Measurements from ENCODE around the gene RXRA. TPM values are rescaled to one million over a fixed set of nuclear protein-coding genes. Genes with fewer than 3 reads are reported as not detected.

The RXRA gene
- total and polyA plus RNA-seq, 2 of the 13 experiments (the other 11 are each of a cell fraction or from before 2014, with no cell fraction given): 18.9 to 29.2 TPM

DNA sequence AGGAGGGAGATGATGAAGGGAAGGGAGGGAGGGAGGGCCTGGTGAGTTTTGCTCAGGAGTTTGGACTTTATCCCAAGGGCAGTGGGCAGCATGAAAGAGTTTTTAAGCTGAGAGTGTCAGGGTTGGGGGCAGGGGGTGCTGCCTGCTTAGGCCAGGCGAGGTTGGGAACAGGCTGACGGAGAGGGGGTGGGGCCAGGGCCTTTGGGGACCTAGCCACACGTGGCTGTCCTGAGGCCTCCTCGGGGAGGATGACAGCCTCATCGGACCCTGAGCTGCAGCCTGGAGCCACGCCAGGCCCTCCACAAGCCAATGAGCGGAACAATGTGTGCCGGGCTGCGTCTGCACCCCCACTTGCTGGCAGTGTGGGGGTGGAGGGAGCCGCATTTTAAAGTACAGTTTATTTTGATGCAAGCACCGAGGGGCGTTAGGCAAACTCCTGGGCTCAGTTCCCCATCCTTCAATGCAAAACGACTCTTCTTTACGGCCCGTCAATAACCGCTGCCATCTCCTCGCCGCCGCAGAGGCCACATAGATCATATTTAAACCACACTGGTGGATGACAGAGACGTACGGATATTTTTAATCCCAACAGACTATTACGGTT is 5.3 kb upstream of the RXRA start (continued):
- no peak for TF ChIP-seq ZNF556 (CRISPR knock-in tag; IDR thresholded peaks at IDR 0.05; ENCODE audit: borderline replicate concordance)
- TF ChIP-seq, protein P1, sequence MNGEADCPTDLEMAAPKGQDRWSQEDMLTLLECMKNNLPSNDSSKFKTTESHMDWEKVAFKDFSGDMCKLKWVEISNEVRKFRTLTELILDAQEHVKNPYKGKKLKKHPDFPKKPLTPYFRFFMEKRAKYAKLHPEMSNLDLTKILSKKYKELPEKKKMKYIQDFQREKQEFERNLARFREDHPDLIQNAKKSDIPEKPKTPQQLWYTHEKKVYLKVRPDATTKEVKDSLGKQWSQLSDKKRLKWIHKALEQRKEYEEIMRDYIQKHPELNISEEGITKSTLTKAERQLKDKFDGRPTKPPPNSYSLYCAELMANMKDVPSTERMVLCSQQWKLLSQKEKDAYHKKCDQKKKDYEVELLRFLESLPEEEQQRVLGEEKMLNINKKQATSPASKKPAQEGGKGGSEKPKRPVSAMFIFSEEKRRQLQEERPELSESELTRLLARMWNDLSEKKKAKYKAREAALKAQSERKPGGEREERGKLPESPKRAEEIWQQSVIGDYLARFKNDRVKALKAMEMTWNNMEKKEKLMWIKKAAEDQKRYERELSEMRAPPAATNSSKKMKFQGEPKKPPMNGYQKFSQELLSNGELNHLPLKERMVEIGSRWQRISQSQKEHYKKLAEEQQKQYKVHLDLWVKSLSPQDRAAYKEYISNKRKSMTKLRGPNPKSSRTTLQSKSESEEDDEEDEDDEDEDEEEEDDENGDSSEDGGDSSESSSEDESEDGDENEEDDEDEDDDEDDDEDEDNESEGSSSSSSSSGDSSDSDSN (CRISPR knock-in tag; IDR thresholded peaks at IDR 0.05): peak; percentile 30; the same call in 1 of the 2 replicates
- TF ChIP-seq ZNF549 (CRISPR knock-in tag; IDR thresholded peaks at IDR 0.05): no peak
- TF ChIP-seq ARNT (IDR thresholded peaks at IDR 0.05): no peak
- TF ChIP-seq, protein P2, sequence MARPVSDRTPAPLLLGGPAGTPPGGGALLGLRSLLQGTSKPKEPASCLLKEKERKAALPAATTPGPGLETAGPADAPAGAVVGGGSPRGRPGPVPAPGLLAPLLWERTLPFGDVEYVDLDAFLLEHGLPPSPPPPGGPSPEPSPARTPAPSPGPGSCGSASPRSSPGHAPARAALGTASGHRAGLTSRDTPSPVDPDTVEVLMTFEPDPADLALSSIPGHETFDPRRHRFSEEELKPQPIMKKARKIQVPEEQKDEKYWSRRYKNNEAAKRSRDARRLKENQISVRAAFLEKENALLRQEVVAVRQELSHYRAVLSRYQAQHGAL (CRISPR knock-in tag; IDR thresholded peaks at IDR 0.05; ENCODE audit: not compliant biosample characterization): no peak
- TF ChIP-seq, protein P3, sequence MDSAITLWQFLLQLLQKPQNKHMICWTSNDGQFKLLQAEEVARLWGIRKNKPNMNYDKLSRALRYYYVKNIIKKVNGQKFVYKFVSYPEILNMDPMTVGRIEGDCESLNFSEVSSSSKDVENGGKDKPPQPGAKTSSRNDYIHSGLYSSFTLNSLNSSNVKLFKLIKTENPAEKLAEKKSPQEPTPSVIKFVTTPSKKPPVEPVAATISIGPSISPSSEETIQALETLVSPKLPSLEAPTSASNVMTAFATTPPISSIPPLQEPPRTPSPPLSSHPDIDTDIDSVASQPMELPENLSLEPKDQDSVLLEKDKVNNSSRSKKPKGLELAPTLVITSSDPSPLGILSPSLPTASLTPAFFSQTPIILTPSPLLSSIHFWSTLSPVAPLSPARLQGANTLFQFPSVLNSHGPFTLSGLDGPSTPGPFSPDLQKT (CRISPR knock-in tag; IDR thresholded peaks at IDR 0.05; ENCODE audit: borderline replicate concordance): no peak
- no peak; the same call in 1 of the 2 replicates for TF ChIP-seq BHLHE40 (IDR thresholded peaks at IDR 0.05; ENCODE audit: low read length)
- TF ChIP-seq SIX1 (CRISPR knock-in tag; IDR thresholded peaks at IDR 0.05; ENCODE audit: borderline replicate concordance): no peak
- TF ChIP-seq, protein P4, sequence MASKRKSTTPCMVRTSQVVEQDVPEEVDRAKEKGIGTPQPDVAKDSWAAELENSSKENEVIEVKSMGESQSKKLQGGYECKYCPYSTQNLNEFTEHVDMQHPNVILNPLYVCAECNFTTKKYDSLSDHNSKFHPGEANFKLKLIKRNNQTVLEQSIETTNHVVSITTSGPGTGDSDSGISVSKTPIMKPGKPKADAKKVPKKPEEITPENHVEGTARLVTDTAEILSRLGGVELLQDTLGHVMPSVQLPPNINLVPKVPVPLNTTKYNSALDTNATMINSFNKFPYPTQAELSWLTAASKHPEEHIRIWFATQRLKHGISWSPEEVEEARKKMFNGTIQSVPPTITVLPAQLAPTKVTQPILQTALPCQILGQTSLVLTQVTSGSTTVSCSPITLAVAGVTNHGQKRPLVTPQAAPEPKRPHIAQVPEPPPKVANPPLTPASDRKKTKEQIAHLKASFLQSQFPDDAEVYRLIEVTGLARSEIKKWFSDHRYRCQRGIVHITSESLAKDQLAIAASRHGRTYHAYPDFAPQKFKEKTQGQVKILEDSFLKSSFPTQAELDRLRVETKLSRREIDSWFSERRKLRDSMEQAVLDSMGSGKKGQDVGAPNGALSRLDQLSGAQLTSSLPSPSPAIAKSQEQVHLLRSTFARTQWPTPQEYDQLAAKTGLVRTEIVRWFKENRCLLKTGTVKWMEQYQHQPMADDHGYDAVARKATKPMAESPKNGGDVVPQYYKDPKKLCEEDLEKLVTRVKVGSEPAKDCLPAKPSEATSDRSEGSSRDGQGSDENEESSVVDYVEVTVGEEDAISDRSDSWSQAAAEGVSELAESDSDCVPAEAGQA (IDR thresholded peaks at IDR 0.05; ENCODE audit: low read depth): no peak
- TF ChIP-seq, protein P4 (CRISPR knock-in tag; IDR thresholded peaks at IDR 0.05; ENCODE audit: borderline replicate concordance): no peak
- no peak for TF ChIP-seq GATAD1 (CRISPR knock-in tag; IDR thresholded peaks at IDR 0.05)
- peak; percentile 18; the same call in 1 of the 2 replicates for TF ChIP-seq STAG1 (CRISPR knock-in tag; IDR thresholded peaks at IDR 0.05)
- peak; percentile 34; the same call in 1 of the 2 replicates for TF ChIP-seq NR2C2 (CRISPR knock-in tag; IDR thresholded peaks at IDR 0.05; ENCODE audit: borderline replicate concordance)
- TF ChIP-seq CHCHD3 (CRISPR knock-in tag; IDR thresholded peaks at IDR 0.05): no peak
- TF ChIP-seq, protein P5, sequence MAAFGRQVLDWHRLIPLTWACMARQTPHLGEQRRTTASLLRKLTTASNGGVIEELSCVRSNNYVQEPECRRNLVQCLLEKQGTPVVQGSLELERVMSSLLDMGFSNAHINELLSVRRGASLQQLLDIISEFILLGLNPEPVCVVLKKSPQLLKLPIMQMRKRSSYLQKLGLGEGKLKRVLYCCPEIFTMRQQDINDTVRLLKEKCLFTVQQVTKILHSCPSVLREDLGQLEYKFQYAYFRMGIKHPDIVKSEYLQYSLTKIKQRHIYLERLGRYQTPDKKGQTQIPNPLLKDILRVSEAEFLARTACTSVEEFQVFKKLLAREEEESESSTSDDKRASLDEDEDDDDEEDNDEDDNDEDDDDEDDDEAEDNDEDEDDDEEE (CRISPR knock-in tag; IDR thresholded peaks at IDR 0.05): no peak
- no peak for TF ChIP-seq FOXM1 (CRISPR knock-in tag; IDR thresholded peaks at IDR 0.05)
- TF ChIP-seq ZNF652 (CRISPR knock-in tag; IDR thresholded peaks at IDR 0.05; ENCODE audit: borderline replicate concordance, low read depth): no peak
- TF ChIP-seq ZNF850 (CRISPR knock-in tag; conservative IDR thresholded peaks at IDR 0.05): no peak
- TF ChIP-seq ZFP37 (CRISPR knock-in tag; IDR thresholded peaks at IDR 0.05; ENCODE audit: borderline replicate concordance): 0 out of 2 replicates have a peak, but pooled peaks have one; percentile 32
